DMS153 treated with DMSO at 0.1 percent for 48 hours (cell line): ENCODE results near the gene HMCN2.

Experiments
- DNase-seq: peaks from one replicate; lab custom pipeline; 2025; ENCODE audit not compliant: unreplicated experiment; lab: John Stamatoyannopoulos, UW

HMCN2 gene

DNA sequence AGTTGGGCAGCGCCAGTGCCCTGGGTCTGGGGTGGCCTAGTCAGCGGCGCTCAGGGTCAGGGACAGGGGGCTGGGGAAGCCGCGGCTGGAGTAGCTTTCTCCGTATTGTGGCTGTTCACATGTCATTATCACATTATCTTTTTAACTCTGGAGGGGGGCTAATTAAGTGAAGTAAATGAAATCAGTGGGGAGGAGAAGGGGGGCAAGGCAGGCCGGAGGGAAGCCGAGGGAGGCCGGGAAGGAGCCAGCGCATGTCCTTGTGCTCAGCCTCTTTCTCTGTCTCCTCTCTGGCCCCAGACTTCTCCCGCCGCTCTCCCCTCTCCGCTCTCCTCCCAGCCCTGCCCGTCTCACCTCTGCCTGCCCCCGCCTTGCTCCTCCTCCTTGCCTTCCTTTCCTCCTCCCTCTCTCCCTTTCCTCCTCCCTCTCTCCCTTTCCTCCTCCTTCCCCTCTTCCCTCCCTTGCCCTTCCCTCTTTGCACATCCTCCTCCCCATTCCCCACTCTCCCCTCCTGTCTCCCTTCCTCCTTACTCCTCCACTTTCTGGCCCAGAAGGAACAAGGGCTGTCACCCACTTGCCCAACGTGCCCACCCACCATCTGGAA, 217.9 kb downstream of the HMCN2 start:
- no peak for DNase-seq
